DMS153 treated with DMSO at 0.1 percent for 48 hours (cell line): ENCODE measurements around the gene ACOT12.
"Not testable (repeated sequence)": the region's sequence is repeated elsewhere in the genome, so short reads cannot be mapped to it uniquely, and the experiment has no call there.

Experiments used
- DNase-seq: peaks from one replicate; lab custom pipeline; 2025; ENCODE audit not compliant: unreplicated experiment; lab: John Stamatoyannopoulos, UW

ACOT12 gene

GRCh38 chr5:81345411-81346003 is 48.4 kb downstream of the ACOT12 start:
- no peak for DNase-seq

GRCh38 chr5:81344736-81345135 is 49.2 kb downstream of the ACOT12 start:
- DNase-seq, result no peak

GRCh38 chr5:81338213-81338612 is 55.7 kb downstream of the ACOT12 start:
- DNase-seq, result not testable (repeated sequence)

GRCh38 chr5:81337803-81338202 is 56.1 kb downstream of the ACOT12 start:
- DNase-seq, result no peak

- no peak for DNase-seq
Observed at GRCh38 chr5:81336556-81336955, 57.4 kb downstream of the ACOT12 start.

- DNase-seq, result no peak
Observed at GRCh38 chr5:81335946-81336345, 58.0 kb downstream of the ACOT12 start.

GRCh38 chr5:81334304-81335061 is 59.5 kb downstream of the ACOT12 start:
- no peak for DNase-seq

GRCh38 chr5:81326554-81326953 is 67.4 kb downstream of the ACOT12 start:
- DNase-seq, result no peak

GRCh38 chr5:81317536-81317935 is 76.4 kb downstream of the ACOT12 start:
- no peak for DNase-seq

GRCh38 chr5:81316571-81316970 is 77.4 kb downstream of the ACOT12 start:
- DNase-seq, result no peak

GRCh38 chr5:81315830-81316229 is 78.1 kb downstream of the ACOT12 start:
- DNase-seq, result no peak

GRCh38 chr5:81315336-81315735 is 78.6 kb downstream of the ACOT12 start:
- no peak for DNase-seq

- no peak for DNase-seq
Observed at GRCh38 chr5:81314581-81314980, 79.4 kb downstream of the ACOT12 start.

- DNase-seq, result no peak
Observed at GRCh38 chr5:81313686-81314085, 80.2 kb downstream of the ACOT12 start.

- no peak for DNase-seq
Observed at GRCh38 chr5:81313278-81313677, 80.7 kb downstream of the ACOT12 start.

- DNase-seq, result no peak
Observed at GRCh38 chr5:81310402-81311063, 83.4 kb downstream of the ACOT12 start.

GRCh38 chr5:81308836-81309235 is 85.1 kb downstream of the ACOT12 start:
- no peak for DNase-seq

GRCh38 chr5:81305785-81306184 is 88.1 kb downstream of the ACOT12 start:
- no peak for DNase-seq

GRCh38 chr5:81303563-81303962 is 90.4 kb downstream of the ACOT12 start:
- no peak for DNase-seq

- no peak for DNase-seq
Observed at GRCh38 chr5:81302596-81302995, 91.3 kb downstream of the ACOT12 start.

- DNase-seq, result peak; percentile 68
Observed at GRCh38 chr5:81301271-81302015, 92.5 kb downstream of the ACOT12 start, which contains the start of gene ZCCHC9. Gene ZCCHC9, plus strand, starts transcription at chr5:81301587. Its CDS starts 3,171 bp downstream, at chr5:81304758.
